GM23338 (cell line): Measurements from ENCODE around the gene FAM111A. TPM values are rescaled to one million over a fixed set of nuclear protein-coding genes. Genes with fewer than 3 reads are reported as not detected.

Source experiments
- ATAC-seq: fragments of 200-7000 bp; cut with Tn5 transposase; 3 replicates; pipeline ENCODE4 v1.9.1; 2020
- DNase-seq: peaks from one replicate; pipeline ENCODE4 v3.0.0-alpha.2; 2015; ENCODE audit warnings: low spot score
- H2AFZ ChIP-seq: fragments of 200-600 bp; sonication (generic); 2 replicates; pipeline ENCODE4 v1.8.0; 2016; ENCODE audit warnings: antibody characterized with exemption, mild to moderate bottlenecking, moderate library complexity
- H3F3A ChIP-seq: fragments of 200-600 bp; sonication (generic); replicated peaks from 2 replicates; pipeline ENCODE4 v1.8.0; 2017; ENCODE audit warnings: antibody characterized with exemption, mixed run types, low read depth
- H3K27ac ChIP-seq: fragments of 200-600 bp; sonication (generic); 2 replicates; pipeline ENCODE4 v1.6.1; 2016; ENCODE audit warnings: low read depth
- H3K27me3 ChIP-seq: fragments of 200-600 bp; sonication (generic); 2 replicates; pipeline ENCODE4 v1.8.0; 2016; ENCODE audit warnings: mild to moderate bottlenecking, mixed run types, moderate library complexity; ENCODE audit not compliant: insufficient read depth
- H3K36me3 ChIP-seq: fragments of 200-600 bp; sonication (generic); 2 replicates; pipeline ENCODE4 v1.8.0; 2016; ENCODE audit warnings: mild to moderate bottlenecking; ENCODE audit not compliant: insufficient read depth
- H3K4me1 ChIP-seq: fragments of 200-600 bp; sonication (generic); 2 replicates; pipeline ENCODE4 v1.8.0; 2016; ENCODE audit warnings: mild to moderate bottlenecking, moderate library complexity; ENCODE audit not compliant: insufficient read depth
- H3K4me2 ChIP-seq: fragments of 200-600 bp; sonication (generic); 2 replicates; pipeline ENCODE4 v1.7.1; 2017; ENCODE audit warnings: mixed run types
- H3K4me3 ChIP-seq: fragments of 200-600 bp; sonication (generic); 2 replicates; pipeline ENCODE4 v1.6.1; 2016; ENCODE audit warnings: mixed run types
- H3K79me2 ChIP-seq: fragments of 200-600 bp; sonication (generic); replicated peaks from 2 replicates; pipeline ENCODE4 v1.8.0; 2017; ENCODE audit warnings: mild to moderate bottlenecking; ENCODE audit not compliant: insufficient read depth
- H3K9me2 ChIP-seq: fragments of 200-600 bp; sonication (generic); 2 replicates; pipeline ENCODE4 v1.8.0; 2017; ENCODE audit not compliant: insufficient read depth
- H4K20me1 ChIP-seq: fragments of 200-600 bp; sonication (generic); replicated peaks from 2 replicates; pipeline ENCODE4 v1.8.0; 2017; ENCODE audit warnings: mild to moderate bottlenecking; ENCODE audit not compliant: insufficient read depth
- H3K27ac Mint-ChIP-seq: 2 replicates; pipeline ENCODE4 v1.8.0; 2020; ENCODE audit warnings: inconsistent platforms, mild to moderate bottlenecking, moderate library complexity, mixed read lengths
- H3K27me3 Mint-ChIP-seq: 3 replicates; pipeline ENCODE4 v1.8.0; 2022; ENCODE audit warnings: low read depth, mild to moderate bottlenecking, moderate library complexity, mixed read lengths, inconsistent platforms; ENCODE audit not compliant: insufficient read depth, poor library complexity
- H3K36me3 Mint-ChIP-seq: 3 replicates; pipeline ENCODE4 v1.8.0; 2021; ENCODE audit warnings: low read depth, mild to moderate bottlenecking, inconsistent platforms, moderate library complexity, mixed read lengths
- H3K4me1 Mint-ChIP-seq: 3 replicates; pipeline ENCODE4 v1.8.0; 2020; ENCODE audit warnings: mild to moderate bottlenecking, inconsistent platforms, mixed read lengths
- H3K4me3 Mint-ChIP-seq: 3 replicates; pipeline ENCODE4 v1.8.0; 2021; ENCODE audit warnings: moderate library complexity, mild to moderate bottlenecking, inconsistent platforms, mixed read lengths
- H3K9me3 Mint-ChIP-seq: 3 replicates; pipeline ENCODE4 v1.8.0; 2020; ENCODE audit warnings: moderate library complexity, mild to moderate bottlenecking, inconsistent platforms, mixed read lengths
- CREB1 ChIP-seq: fragments of 250-450 bp; sonication (Bioruptor Pico); IDR thresholded peaks from 2 replicates; pipeline ENCODE4 v1.5.0; 2020; ENCODE audit warnings: low read depth, mild to moderate bottlenecking, moderate library complexity
- EZH2 ChIP-seq: fragments of 200-600 bp; sonication (generic); IDR thresholded peaks from one replicate; pipeline ENCODE4 v1.8.0; 2017; ENCODE audit warnings: antibody characterized with exemption, mild to moderate bottlenecking, low read depth; ENCODE audit not compliant: unreplicated experiment
- EZH2phosphoT487 ChIP-seq: fragments of 200-600 bp; sonication (generic); IDR thresholded peaks from one replicate; pipeline ENCODE4 v1.8.1; 2018; ENCODE audit warnings: antibody characterized with exemption; ENCODE audit not compliant: unreplicated experiment
- JUNB ChIP-seq: IDR thresholded peaks from one replicate; pipeline ENCODE4 v1.6.1; 2016; ENCODE audit warnings: antibody characterized with exemption; ENCODE audit not compliant: unreplicated experiment
- NANOG ChIP-seq: IDR thresholded peaks from 2 replicates; pipeline ENCODE4 v1.6.1; 2016; ENCODE audit warnings: antibody characterized with exemption, borderline replicate concordance
- POLR2AphosphoS5 ChIP-seq: IDR thresholded peaks from 2 replicates; pipeline ENCODE4 v1.6.1; 2016; ENCODE audit warnings: antibody characterized with exemption, low read depth
- STAT1 ChIP-seq: IDR thresholded peaks from one replicate; pipeline ENCODE4 v1.6.1; 2016; ENCODE audit warnings: antibody characterized with exemption; ENCODE audit not compliant: unreplicated experiment
- ZNF114 ChIP-seq: fragments of 250-450 bp; sonication (Bioruptor Pico); IDR thresholded peaks from 2 replicates; pipeline ENCODE4 v1.5.0; 2020; ENCODE audit warnings: mild to moderate bottlenecking, moderate library complexity
- polyA plus RNA-seq: library from polyadenylated mRNA; unstranded; fragments of >200 nt; fragmentation: Nextera tagmentation; extraction: Ambion mirVana; gene quantifications from 2 replicates; pipeline ENCODE4 v1.2.1, GENCODE V29; 2016
- total RNA-seq: library from RNA; depleted of rRNA; stranded (reverse); fragments of >200 nt; shearing (Covaris generic); gene quantifications from 2 replicates; pipeline ENCODE4 v1.2.3, GENCODE V29; 2014
- TF ChIP-seq, protein P1 (sequence below): fragments of 250-450 bp; sonication (Bioruptor Pico); IDR thresholded peaks from 2 replicates; pipeline ENCODE4 v1.5.0; 2020; ENCODE audit warnings: mild to moderate bottlenecking, moderate library complexity
- TF ChIP-seq, protein P2 (sequence below), 2 experiments: fragments of 200-600 bp in 1 of 2; sonication (generic) in 1 of 2; conservative IDR thresholded peaks; 2 replicates each; pipeline versions ENCODE4 v1.5.1 to v1.6.1; 2016 to 2017; ENCODE audit warnings: antibody characterized with exemption in 2 of 2, low read depth in 2 of 2, mild to moderate bottlenecking in 2 of 2, moderate library complexity in 1 of 2
- TF ChIP-seq, protein P3 (sequence below): IDR thresholded peaks from 2 replicates; pipeline ENCODE4 v1.6.1; 2016; ENCODE audit warnings: antibody characterized with exemption

FAM111A gene
- total and polyA plus RNA-seq, 2 experiments from 2014 or later = 23.0 to 38.1 TPM

DNA sequence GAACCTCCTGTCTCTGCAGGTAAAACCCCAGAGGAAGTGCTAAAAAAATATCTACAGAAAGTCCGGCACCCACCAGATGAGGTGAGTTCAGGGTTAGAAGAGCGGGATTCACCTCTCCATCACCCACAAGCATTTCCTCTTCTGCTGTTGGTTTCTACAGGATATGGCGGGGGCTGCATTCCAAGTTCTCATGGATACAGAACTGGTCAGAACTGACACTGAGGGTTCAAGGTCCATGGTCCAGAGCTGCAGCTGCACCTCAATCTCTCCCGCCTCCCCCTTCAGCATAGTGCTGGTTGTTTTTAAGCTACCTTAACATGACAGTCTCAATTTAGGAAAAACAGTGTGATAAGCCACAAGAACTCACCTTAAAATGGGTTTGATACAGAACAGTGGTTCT, 48.4 kb downstream of the FAM111A start:
- Mint-ChIP-seq H3K9me3 (peaks cover 2% of the 10 kb centered on the region; the same call in 1 of the 3 replicates), H3K27me3 (no peaks in the 10 kb centered on the region), H3K27ac (no peak overlapping the region), H3K4me1 (peaks cover 2% of the 10 kb centered on the region; the same call in 2 of the 3 replicates), H3K36me3 (peaks cover 78% of the 10 kb centered on the region), H3K4me3 (no peak overlapping the region)
- no peak for ATAC-seq
- H3F3A ChIP-seq = no peaks in the 10 kb centered on the region
- H3K9me2 ChIP-seq = 0 out of 2 replicates have a peak, but pooled peaks cover 4% of the 10 kb centered on the region
- no peak overlapping the region for H3K4me3 ChIP-seq
- H4K20me1 ChIP-seq = no peaks in the 10 kb centered on the region; the same call in 1 of the 2 replicates
- H3K27me3 ChIP-seq = no peaks in the 10 kb centered on the region
- H2AFZ ChIP-seq = no peak overlapping the region
- no peak for DNase-seq
- H3K36me3 ChIP-seq = peaks cover 15% of the 10 kb centered on the region
- H3K79me2 ChIP-seq = peaks cover 7% of the 10 kb centered on the region
- no peak overlapping the region for H3K27ac ChIP-seq
- no peak overlapping the region for H3K4me2 ChIP-seq
- TF ChIP-seq NANOG = no peak
- no peak for TF ChIP-seq JUNB
- TF ChIP-seq STAT1 = no peak
- TF ChIP-seq, protein P1, sequence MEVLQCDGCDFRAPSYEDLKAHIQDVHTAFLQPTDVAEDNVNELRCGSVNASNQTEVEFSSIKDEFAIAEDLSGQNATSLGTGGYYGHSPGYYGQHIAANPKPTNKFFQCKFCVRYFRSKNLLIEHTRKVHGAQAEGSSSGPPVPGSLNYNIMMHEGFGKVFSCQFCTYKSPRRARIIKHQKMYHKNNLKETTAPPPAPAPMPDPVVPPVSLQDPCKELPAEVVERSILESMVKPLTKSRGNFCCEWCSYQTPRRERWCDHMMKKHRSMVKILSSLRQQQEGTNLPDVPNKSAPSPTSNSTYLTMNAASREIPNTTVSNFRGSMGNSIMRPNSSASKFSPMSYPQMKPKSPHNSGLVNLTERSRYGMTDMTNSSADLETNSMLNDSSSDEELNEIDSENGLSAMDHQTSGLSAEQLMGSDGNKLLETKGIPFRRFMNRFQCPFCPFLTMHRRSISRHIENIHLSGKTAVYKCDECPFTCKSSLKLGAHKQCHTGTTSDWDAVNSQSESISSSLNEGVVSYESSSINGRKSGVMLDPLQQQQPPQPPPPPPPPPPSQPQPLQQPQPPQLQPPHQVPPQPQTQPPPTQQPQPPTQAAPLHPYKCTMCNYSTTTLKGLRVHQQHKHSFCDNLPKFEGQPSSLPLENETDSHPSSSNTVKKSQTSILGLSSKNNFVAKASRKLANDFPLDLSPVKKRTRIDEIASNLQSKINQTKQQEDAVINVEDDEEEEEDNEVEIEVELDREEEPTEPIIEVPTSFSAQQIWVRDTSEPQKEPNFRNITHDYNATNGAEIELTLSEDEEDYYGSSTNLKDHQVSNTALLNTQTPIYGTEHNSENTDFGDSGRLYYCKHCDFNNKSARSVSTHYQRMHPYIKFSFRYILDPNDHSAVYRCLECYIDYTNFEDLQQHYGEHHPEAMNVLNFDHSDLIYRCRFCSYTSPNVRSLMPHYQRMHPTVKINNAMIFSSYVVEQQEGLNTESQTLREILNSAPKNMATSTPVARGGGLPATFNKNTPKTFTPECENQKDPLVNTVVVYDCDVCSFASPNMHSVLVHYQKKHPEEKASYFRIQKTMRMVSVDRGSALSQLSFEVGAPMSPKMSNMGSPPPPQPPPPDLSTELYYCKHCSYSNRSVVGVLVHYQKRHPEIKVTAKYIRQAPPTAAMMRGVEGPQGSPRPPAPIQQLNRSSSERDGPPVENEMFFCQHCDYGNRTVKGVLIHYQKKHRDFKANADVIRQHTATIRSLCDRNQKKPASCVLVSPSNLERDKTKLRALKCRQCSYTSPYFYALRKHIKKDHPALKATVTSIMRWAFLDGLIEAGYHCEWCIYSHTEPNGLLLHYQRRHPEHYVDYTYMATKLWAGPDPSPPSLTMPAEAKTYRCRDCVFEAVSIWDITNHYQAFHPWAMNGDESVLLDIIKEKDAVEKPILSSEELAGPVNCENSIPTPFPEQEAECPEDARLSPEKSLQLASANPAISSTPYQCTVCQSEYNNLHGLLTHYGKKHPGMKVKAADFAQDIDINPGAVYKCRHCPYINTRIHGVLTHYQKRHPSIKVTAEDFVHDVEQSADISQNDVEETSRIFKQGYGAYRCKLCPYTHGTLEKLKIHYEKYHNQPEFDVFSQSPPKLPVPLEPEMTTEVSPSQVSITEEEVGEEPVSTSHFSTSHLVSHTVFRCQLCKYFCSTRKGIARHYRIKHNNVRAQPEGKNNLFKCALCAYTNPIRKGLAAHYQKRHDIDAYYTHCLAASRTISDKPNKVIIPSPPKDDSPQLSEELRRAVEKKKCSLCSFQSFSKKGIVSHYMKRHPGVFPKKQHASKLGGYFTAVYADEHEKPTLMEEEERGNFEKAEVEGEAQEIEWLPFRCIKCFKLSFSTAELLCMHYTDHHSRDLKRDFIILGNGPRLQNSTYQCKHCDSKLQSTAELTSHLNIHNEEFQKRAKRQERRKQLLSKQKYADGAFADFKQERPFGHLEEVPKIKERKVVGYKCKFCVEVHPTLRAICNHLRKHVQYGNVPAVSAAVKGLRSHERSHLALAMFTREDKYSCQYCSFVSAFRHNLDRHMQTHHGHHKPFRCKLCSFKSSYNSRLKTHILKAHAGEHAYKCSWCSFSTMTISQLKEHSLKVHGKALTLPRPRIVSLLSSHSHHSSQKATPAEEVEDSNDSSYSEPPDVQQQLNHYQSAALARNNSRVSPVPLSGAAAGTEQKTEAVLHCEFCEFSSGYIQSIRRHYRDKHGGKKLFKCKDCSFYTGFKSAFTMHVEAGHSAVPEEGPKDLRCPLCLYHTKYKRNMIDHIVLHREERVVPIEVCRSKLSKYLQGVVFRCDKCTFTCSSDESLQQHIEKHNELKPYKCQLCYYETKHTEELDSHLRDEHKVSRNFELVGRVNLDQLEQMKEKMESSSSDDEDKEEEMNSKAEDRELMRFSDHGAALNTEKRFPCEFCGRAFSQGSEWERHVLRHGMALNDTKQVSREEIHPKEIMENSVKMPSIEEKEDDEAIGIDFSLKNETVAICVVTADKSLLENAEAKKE = no peak
- TF ChIP-seq, protein P2, sequence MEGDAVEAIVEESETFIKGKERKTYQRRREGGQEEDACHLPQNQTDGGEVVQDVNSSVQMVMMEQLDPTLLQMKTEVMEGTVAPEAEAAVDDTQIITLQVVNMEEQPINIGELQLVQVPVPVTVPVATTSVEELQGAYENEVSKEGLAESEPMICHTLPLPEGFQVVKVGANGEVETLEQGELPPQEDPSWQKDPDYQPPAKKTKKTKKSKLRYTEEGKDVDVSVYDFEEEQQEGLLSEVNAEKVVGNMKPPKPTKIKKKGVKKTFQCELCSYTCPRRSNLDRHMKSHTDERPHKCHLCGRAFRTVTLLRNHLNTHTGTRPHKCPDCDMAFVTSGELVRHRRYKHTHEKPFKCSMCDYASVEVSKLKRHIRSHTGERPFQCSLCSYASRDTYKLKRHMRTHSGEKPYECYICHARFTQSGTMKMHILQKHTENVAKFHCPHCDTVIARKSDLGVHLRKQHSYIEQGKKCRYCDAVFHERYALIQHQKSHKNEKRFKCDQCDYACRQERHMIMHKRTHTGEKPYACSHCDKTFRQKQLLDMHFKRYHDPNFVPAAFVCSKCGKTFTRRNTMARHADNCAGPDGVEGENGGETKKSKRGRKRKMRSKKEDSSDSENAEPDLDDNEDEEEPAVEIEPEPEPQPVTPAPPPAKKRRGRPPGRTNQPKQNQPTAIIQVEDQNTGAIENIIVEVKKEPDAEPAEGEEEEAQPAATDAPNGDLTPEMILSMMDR (conservative IDR thresholded peaks at IDR 0.05; ENCODE audit: low read depth in 2 of 2) = no peak
- no peak for TF ChIP-seq CREB1 (CRISPR knock-in tag)
- TF ChIP-seq, protein P3, sequence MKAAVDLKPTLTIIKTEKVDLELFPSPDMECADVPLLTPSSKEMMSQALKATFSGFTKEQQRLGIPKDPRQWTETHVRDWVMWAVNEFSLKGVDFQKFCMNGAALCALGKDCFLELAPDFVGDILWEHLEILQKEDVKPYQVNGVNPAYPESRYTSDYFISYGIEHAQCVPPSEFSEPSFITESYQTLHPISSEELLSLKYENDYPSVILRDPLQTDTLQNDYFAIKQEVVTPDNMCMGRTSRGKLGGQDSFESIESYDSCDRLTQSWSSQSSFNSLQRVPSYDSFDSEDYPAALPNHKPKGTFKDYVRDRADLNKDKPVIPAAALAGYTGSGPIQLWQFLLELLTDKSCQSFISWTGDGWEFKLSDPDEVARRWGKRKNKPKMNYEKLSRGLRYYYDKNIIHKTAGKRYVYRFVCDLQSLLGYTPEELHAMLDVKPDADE = no peak
- TF ChIP-seq POLR2AphosphoS5 = no peak
- no peak for TF ChIP-seq EZH2
- no peak for TF ChIP-seq ZNF114 (CRISPR knock-in tag)
- TF ChIP-seq EZH2phosphoT487 = no peak
- no peaks in the 10 kb centered on the region for H3K4me1 ChIP-seq
